ENCODE results near the gene DYDC1. TPM values are rescaled to one million over a fixed set of nuclear protein-coding genes. Genes with fewer than 3 reads are reported as not detected.

The DYDC1 gene
- total RNA-seq, 1 experiment from 2014 or later, result not detected

Other genes starting within 250 kb of the DYDC1 start
- gene PLAC9, start 224.0 kb downstream of the DYDC1 start, total RNA-seq (2014; rRNA removed; shearing (Covaris generic)), result 0.13 TPM in 1 of 2 replicates, not detected in the other
- 88.3 and 114 TPM in 2 replicates for gene ANXA11, start 151.2 kb downstream of the DYDC1 start, total RNA-seq (2014; rRNA removed; shearing (Covaris generic))
- 0.13 and 0.94 TPM in 2 replicates for gene MAT1A, start 67.1 kb downstream of the DYDC1 start, total RNA-seq (2014; rRNA removed; shearing (Covaris generic))
- 0.20 and 0.53 TPM in 2 replicates for gene DYDC2, start within 50 bp of the DYDC1 start, total RNA-seq (2014; rRNA removed; shearing (Covaris generic))
- 0.07 and 0.39 TPM in 2 replicates for gene PRXL2A, start 51.8 kb upstream of the DYDC1 start, total RNA-seq (2014; rRNA removed; shearing (Covaris generic))
- 26.8 and 43.1 TPM in 2 replicates for gene TSPAN14, start 97.6 kb upstream of the DYDC1 start, total RNA-seq (2014; rRNA removed; shearing (Covaris generic))
- 0.05 TPM in 1 of 2 replicates, not detected in the other for gene SH2D4B, start 181.1 kb upstream of the DYDC1 start, total RNA-seq (2014; rRNA removed; shearing (Covaris generic))